K562 (cell line): Measurements from ENCODE around the gene CLSTN2. TPM values are rescaled to one million over a fixed set of nuclear protein-coding genes. Genes with fewer than 3 reads are reported as not detected.
A peak's percentile ranks its signal among the peaks of the same experiment; 100 is the strongest.

Experiments used
- ATAC-seq: fragments of 200-7000 bp; cut with Tn5 transposase; 3 replicates; pipeline ENCODE4 v1.9.1; 2020; ENCODE audit warnings: moderate library complexity
- BruUV-seq: library from RNA; stranded (reverse); fragments of 400-500 nt; replicated peaks from 2 replicates; lab custom pipeline; 2021; lab: Mats Ljungman, UMichigan
- CTCF ChIA-PET: fragments of 300-600 bp; formaldehyde crosslinking; extraction: SDS; loops from one replicate; lab custom pipeline; 2021; ENCODE audit warnings: low intra/inter-chr PET ratio; lab: Yijun Ruan, JAX
- POLR2A ChIA-PET: fragments of 300-600, 350-650 bp; sonication (Branson Sonifier 250); formaldehyde crosslinking; extraction: SDS; loops from one replicate; lab custom pipeline; 2021; ENCODE audit warnings: antibody characterized with exemption, inconsistent platforms; lab: Yijun Ruan, JAX
- DNase-seq, 4 experiments: peaks; one replicate each; pipeline versions ENCODE4 v3.0.0 to v3.0.0-alpha.2; 2011 to 2018; ENCODE audit warnings: low spot score in 3 of 4, mixed read lengths in 3 of 4; ENCODE audit errors: extremely low read depth in 1 of 4
- FAIRE-seq: peaks from 2 replicates; lab custom pipeline; 2011; peaks lifted over from hg19 to GRCh38; lab: Jason Lieb, UNC
- H2AFZ ChIP-seq: 2 replicates; pipeline ENCODE4 v1.6.0; 2011; ENCODE audit warnings: low read depth, low read length, control low read depth, inconsistent platforms
- H3K27ac ChIP-seq: fragments of 200-600 bp; 3 replicates; pipeline ENCODE4 v1.8.0; 2011; ENCODE audit warnings: low read depth, mild to moderate bottlenecking, control low read depth, inconsistent platforms, low read length, moderate library complexity, mixed read lengths; ENCODE audit errors: extremely low read depth
- H3K27me3 ChIP-seq, 2 experiments: fragments of 300-600 bp in 1 of 2; 2 replicates in 1 of 2; 3 replicates in 1 of 2; pipeline versions ENCODE4 v1.6.0 to v1.8.0; 2011; ENCODE audit warnings: inconsistent platforms in 2 of 2, low read length in 2 of 2, mild to moderate bottlenecking in 1 of 2, mixed read lengths in 1 of 2, moderate library complexity in 1 of 2; ENCODE audit not compliant: control insufficient read depth in 2 of 2, insufficient read depth in 2 of 2
- H3K36me3 ChIP-seq: fragments of 300-600 bp; 3 replicates; pipeline ENCODE4 v1.8.0; 2011; ENCODE audit warnings: mild to moderate bottlenecking, low read length, inconsistent platforms; ENCODE audit not compliant: control insufficient read depth, insufficient read depth
- H3K4me1 ChIP-seq, 2 experiments: fragments of 200-600 bp in 1 of 2; replicated peaks in 1 of 2; 2 replicates in 1 of 2; 3 replicates in 1 of 2; pipeline versions ENCODE4 v1.5.1 to v1.8.0; 2011; ENCODE audit warnings: inconsistent platforms in 2 of 2, low read length in 2 of 2, mild to moderate bottlenecking in 1 of 2, mixed read lengths in 1 of 2, moderate library complexity in 1 of 2; ENCODE audit not compliant: control insufficient read depth in 2 of 2, insufficient read depth in 2 of 2
- H3K4me2 ChIP-seq: 2 replicates; pipeline ENCODE4 v1.6.1; 2011; ENCODE audit warnings: low read length, control low read depth, inconsistent platforms, mixed read lengths; ENCODE audit not compliant: insufficient read depth
- H3K4me3 ChIP-seq: fragments of 200-600 bp; sonication (generic), shearing (Covaris generic); 2 replicates; pipeline ENCODE4 v1.5.1; 2016; ENCODE audit warnings: control low read depth, inconsistent platforms
- H3K79me2 ChIP-seq: fragments of 200-600 bp; 3 replicates; pipeline ENCODE4 v1.8.0; 2011; ENCODE audit warnings: low read length, inconsistent platforms; ENCODE audit not compliant: control insufficient read depth, insufficient read depth
- H3K9ac ChIP-seq, 2 experiments: 2 replicates each; pipeline versions ENCODE4 v1.6.0 to v1.6.1; 2011; ENCODE audit warnings: low read depth in 2 of 2, low read length in 2 of 2, control low read depth in 1 of 2, inconsistent platforms in 1 of 2, mild to moderate bottlenecking in 1 of 2, mixed read lengths in 1 of 2; ENCODE audit not compliant: insufficient read depth in 1 of 2
- H3K9me1 ChIP-seq: one replicate; pipeline ENCODE4 v1.6.0; 2011; ENCODE audit warnings: inconsistent platforms, mild to moderate bottlenecking, low read length, moderate library complexity; ENCODE audit not compliant: control insufficient read depth, insufficient read depth
- H3K9me3 ChIP-seq: replicated peaks from 2 replicates; pipeline ENCODE4 v1.5.1; 2011; ENCODE audit warnings: low read depth, low read length, inconsistent platforms; ENCODE audit not compliant: control insufficient read depth, insufficient read depth
- H4K20me1 ChIP-seq: replicated peaks from 2 replicates; pipeline ENCODE4 v1.6.1; 2011; ENCODE audit warnings: low read length, inconsistent platforms, mixed read lengths; ENCODE audit not compliant: control insufficient read depth, insufficient read depth
- CEBPB ChIP-seq: fragments of 450-650 bp; IDR thresholded peaks from 2 replicates; pipeline ENCODE4 v1.6.1; 2016; ENCODE audit warnings: missing genetic modification characterization, missing compliant biosample characterization
- CEBPG ChIP-seq, 3 experiments: fragments of 200-800 bp in 1 of 3; sonication (Bioruptor generic) in 1 of 3; sonication (generic) in 1 of 3; formaldehyde crosslinking in 1 of 3; IDR thresholded peaks in 2 of 3; conservative IDR thresholded peaks in 1 of 3; 2 replicates each; pipeline versions ENCODE4 v1.6.1 to v1.8.0; 2016 to 2022; ENCODE audit warnings: missing compliant biosample characterization in 2 of 3, missing genetic modification characterization in 2 of 3, mild to moderate bottlenecking in 1 of 3, missing genetic modification reagents in 1 of 3
- ZNF445 ChIP-seq: fragments of 250-450 bp; sonication (Bioruptor Pico); IDR thresholded peaks from 2 replicates; pipeline ENCODE4 v1.4.0; 2020; ENCODE audit warnings: low read depth, mild to moderate bottlenecking, moderate library complexity
- WGBS: fragments of 100-300 bp; shearing (Covaris generic); methylation state at CpG from one replicate; pipeline ENCODE4 v1.1.6; 2016; ENCODE audit warnings: low coverage, mixed read lengths; ENCODE audit not compliant: insufficient coverage; ENCODE audit errors: missing lambda C conversion rate; 5-methylcytosine and 5-hydroxymethylcytosine counted together
- in situ Hi-C: fragments of 300-500 bp; cut with MboI; formaldehyde crosslinking; loops from 4 replicates; pipeline ENCODE4 v1.15.0; 2018; ENCODE audit warnings: inconsistent platforms, mixed read lengths
- intact Hi-C: fragments of 100-400 bp; cut with micrococcal nuclease; formaldehyde crosslinking; loops from 2 replicates; pipeline ENCODE4 v1.14.2; 2022
- polyA plus RNA-seq, 8 experiments: library from polyadenylated mRNA; depleted of rRNA in 4 of 8; stranded (reverse) in 5 of 8; unstranded in 3 of 8; fragments of >200 nt; fragmentation: Nextera tagmentation in 2 of 8; fragmentation: Illumina TruSeq in 1 of 8; extraction: Ambion mirVana in 2 of 8; extraction: Trizol in 1 of 8; gene quantifications; 2 replicates each; pipeline versions ENCODE4 v1.2.1 to v1.2.3, GENCODE V29; 2011 to 2014; ENCODE audit warnings: inconsistent platforms in 1 of 8, missing spikeins in 1 of 8
- total RNA-seq, 7 experiments: library from RNA; depleted of rRNA in 6 of 7; stranded (reverse); fragments of >200 nt in 6 of 7; fragmentation: Illumina TruSeq in 2 of 7; extraction: Trizol in 2 of 7; gene quantifications; 2 replicates each; pipeline versions ENCODE4 v1.2.1 to v1.2.3, GENCODE V29; 2011 to 2021; ENCODE audit warnings: low replicate concordance in 1 of 7

The CLSTN2 gene
- total and polyA plus RNA-seq, 9 of the 15 experiments (the other 6 are each of a cell fraction or from before 2014, with no cell fraction given), result 0.02 to 0.04 (median 0.04) TPM; not detected in 6

GRCh38 chr3:140252812-140253656 is 318.0 kb downstream of the CLSTN2 start:
- Histone ChIP-seq H3K9ac (no peak overlapping the region), H3K36me3 (no peaks in the 10 kb centered on the region), H3K4me1 (no peaks in the 10 kb centered on the region), H3K4me3 (no peak overlapping the region), H3K9me3 (no peaks in the 10 kb centered on the region), H2AFZ (no peak overlapping the region), H3K79me2 (no peaks in the 10 kb centered on the region), H3K27ac (no peak overlapping the region), H3K9me1 (no peaks in the 10 kb centered on the region), H3K27me3 (peaks cover under 1 to 4% of the 10 kb centered on the region in 2 experiments; a peak in 2 of 5 replicates), H4K20me1 (no peaks in the 10 kb centered on the region), H3K4me2 (no peak overlapping the region)
- BruUV-seq, result no TSS peak
- DNase-seq (no peak), ATAC-seq (no peak), FAIRE-seq (no peak)
- TF ChIP-seq CEBPB (tag) (peak; percentile 51; the same call in 1 of the 2 replicates), CEBPG (CRISPR knock-in tag; IDR thresholded peaks at IDR 0.05) (no peak), CEBPG (tag; conservative IDR thresholded peaks at IDR 0.05 in 1 of 2, IDR thresholded peaks at IDR 0.05 in 1 of 2) (peak in 1 of 2 experiments; percentile 68; a peak in 2 of 4 replicates), ZNF445 (CRISPR knock-in tag) (no peak)
- ChIA-PET CTCF (no interaction called here), POLR2A (interaction anchor here (0.6 to 1.3 kb wide), 3 partner anchors 14 to 818 kb away, joined by 3 to 4 read pairs (median 3); no protein-coding TSS in a partner anchor)
- 1% methylated on average over 9 of the region's 9 CpGs for WGBS
- in situ Hi-C loops, result no loop called here
- intact Hi-C loops, result no loop called here
